Activated CD4-positive, alpha-beta T cell treated with anti-CD3 and anti-CD28 coated beads, Interleukin-2, amount 50 U/mL, for 24 hours (primary cell): ENCODE results near the gene FGD2.
"Not testable (repeated sequence)": the region's sequence is repeated elsewhere in the genome, so short reads cannot be mapped to it uniquely, and the experiment has no call there.

Experiments
- DNase-seq, 2 donors: peaks; one replicate each; pipeline ENCODE4 v3.0.0-alpha.2; 2020; ENCODE audit warnings: low read depth in 1 of 2, low spot score in 1 of 2

Gene FGD2

DNA sequence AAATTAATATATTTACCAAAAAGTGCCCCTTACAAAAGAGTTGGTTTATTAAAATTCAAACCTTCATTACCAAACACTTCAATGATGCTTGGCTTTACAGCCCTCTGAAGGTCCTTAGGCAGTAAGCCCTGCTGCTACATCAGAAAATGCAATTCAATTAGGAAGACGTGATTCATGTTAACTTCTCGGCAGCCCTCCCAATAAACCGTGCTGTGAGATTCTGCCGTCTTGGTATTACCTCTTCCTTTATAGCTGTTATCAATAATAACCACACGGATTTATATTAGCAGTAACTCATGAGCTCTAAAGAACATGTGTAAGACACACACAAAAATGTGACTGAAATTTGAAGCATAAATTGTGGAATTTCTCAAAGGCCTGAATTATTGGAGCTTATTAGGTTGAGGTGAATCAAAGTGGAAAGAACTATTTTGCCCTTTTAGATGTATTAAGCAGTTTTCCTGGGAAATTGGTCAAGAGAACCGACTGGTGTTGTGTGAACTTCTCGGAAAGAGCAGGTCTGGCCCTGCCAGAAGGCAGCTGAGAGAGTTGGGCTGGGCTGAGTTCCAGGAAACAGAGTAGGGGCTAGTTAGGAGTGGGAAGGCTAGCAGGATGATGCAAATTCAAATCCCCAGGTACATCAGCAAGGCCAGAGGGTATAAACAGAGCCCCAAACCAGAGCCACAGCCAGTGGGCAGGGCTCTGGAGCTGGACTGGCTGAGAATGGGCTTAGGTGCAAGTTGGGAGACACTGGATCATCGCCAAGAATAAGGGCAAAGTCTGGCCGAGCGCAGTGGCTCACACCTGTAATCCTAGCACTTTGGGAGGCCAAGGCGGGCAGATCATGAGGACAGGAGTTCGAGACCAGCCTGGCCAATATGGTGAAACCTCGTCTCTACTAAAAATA lies 33.1 kb downstream of the FGD2 start:
- no peak for DNase-seq

DNA sequence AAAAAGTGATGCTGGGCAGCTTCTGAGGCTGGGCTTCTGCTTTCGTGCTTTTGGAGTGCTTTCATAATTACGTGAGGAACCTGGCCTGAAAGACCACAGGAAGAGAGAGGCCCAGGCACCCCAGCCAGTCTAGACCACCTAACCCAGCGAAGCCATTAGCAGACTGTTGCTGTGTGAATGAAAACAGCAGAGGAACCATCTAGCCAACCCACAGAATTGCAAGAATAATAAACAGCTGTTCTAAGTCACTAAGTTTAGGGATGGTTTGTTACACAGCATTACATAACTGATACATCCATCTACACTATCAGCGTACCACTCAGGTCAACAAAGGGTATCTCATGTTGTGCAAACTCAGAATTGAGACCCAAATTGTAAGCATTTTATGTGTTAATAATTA lies 34.5 kb downstream of the FGD2 start:
- no peak for DNase-seq

DNA sequence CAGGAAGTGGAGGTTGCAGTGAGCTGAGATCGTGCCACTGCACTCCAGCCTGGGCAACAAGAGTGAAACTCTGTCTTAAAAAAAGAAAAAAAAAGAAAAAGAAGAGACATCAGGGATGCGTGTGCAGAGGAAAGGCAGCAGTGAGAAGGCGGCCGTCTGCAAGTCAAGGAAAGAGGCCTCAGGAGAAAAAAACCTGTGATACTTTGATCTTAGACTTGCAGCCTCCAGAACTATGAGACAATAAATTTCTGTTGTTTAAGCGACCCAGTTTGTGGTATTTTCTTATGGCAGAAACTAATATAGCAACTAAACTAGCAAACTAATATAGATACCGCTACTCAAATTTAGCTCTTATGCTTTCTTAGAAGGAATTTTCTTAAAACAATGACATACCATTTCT lies 36.1 kb downstream of the FGD2 start:
- no peak for DNase-seq

DNA sequence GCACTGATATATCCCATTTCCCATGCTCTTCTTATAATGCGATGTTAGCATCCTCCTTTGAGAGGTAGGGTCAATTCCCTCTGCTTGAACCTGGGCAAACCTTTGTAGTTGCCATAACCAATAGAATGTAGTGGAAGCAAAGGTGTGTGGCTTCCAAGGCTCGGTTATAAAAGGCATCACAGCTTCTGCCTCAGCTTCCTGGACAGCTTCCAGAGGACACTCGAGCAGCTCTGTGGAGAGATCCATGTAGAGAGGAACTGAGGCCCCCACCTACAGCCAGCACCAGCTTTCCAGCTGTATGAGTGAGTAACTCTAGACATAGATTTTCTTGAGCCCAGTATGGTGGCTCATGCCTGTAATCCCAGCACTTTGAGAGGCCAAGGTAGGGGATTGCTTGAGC lies 36.7 kb downstream of the FGD2 start:
- DNase-seq: no peak

DNA sequence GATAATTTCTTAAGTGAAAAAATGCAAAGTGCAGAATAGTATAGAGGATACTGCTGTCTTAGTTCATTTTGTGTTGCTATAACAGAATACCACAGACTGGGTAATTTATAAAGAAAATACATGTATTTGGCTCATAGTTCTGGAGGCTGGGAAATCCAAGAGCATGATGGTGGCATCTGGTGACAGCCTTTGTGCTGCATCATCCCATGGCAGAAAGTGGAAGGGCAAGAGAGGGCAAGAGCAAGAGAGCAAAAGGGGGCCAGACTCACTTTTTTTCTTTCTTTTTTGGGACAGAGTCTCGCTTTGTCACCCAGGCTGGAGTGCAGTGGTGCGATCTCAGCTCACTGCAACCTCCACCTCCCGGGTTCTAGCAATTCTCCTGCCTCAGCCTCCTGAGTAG lies 37.6 kb downstream of the FGD2 start:
- not testable (repeated sequence) for DNase-seq

DNA sequence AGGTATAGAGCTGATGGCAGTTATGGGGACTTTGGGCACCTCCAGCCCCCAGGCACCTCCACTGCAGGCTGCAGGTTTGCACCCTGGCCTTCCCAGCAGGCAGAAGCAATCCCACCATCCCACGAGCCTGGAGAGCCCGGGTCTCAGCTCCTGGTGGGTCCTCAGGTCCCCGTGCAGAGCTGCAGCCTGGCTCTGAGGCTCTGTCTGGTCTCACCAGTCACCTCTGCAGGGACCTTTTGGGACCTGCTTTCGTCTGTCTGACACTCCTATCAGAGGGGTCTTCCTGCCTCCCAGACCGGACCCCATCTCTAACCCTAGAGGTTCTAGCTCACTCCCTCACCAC lies 41.9 kb downstream of the FGD2 start:
- no peak for DNase-seq

DNA sequence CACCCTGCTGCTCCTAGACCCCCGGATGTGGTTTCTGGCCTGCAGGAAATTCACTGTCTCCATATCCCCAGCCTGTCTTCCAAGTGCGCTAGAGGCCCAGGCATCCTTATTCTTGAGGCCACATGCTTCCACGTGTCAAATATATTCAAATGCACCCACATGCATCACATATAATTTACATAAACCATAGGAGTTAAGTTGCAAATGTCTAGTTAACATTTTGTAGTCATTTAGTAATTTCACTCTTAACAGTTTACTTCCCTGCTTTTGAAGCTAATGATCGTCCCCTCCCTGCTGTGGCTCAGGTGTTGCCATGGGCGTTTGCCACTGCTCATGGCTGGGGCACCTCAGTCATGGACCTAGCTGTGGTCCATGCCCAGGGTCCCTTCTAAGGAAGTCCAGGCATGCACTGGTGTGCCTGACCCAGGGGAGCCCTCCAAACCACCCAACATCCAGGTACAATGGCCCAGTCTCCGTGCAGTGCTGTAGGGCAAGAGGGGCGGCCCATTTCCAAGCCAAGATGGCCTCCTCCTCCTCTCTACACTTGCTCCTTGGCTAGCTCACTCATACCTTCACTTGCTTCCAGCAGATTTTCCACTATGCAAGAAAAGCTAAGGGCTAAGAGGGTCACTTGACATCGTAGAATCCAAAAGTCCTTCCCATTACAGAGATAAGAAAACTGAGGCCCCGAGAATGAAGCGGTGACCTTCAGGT lies 42.4 kb downstream of the FGD2 start:
- no peak for DNase-seq

DNA sequence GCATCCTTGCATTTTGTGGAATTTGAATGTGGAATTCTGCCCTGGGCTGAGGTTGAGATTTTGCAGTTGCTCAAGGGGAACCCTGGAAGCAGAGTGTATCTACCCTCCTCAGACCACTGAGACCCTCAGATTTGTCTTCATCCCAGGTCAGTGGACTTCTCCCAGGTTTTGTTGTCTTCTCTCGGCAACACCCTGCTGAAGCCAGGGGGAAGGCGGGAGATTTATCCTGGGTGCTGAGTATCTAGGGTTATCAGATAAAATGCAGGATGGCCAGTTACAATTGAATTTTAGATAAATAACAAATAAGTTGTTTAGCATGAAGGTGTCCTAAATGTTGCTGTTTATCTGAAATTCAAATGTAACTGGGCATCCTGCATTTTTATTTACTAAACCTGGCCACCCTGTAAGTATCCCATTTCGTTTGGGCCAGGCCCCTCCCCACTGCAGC lies 43.0 kb downstream of the FGD2 start:
- DNase-seq: no peak

DNA sequence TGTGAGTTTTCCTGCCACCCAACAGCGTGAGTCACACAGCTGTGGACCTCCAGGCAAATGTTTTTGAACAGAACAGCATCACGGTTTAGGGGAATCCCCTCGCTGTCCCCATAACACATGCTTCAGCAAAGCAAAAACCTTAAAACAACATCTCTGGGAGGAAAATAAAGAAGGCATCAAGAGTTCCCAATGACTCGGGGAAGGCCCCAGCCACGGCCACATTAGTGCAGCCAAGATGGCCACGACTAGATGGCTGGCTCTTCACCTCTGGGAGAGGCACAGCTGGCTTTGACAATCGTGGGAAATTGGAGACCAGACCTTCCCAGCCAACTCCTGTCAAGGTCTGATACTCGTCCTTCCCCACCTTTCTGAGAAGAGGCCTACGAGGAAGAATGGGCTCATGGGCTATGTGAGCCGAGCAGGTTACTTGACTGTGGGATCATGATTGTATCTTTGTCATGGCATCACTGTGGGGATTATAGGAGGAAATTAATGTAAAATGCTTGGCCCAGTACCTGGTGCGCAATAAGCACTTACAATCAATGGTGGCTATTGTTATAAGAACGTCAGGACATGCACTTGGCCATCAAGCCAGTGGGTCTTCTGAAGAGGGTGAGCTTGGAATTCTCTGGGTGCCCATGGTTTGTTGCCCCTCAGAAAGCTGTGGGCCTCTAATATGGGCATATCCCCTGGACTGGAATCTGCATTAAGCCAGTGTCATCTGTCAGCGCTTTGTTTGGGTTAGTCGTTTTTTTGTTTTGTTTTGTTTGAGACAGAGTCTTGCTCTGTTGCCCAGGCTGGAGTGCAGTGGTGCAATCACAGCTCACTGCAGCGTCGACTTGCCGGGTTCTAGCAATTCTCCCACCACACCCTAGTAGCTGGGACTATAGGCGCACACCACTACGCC lies 43.6 kb downstream of the FGD2 start:
- peak; percentile 26 to 72 for DNase-seq

DNA sequence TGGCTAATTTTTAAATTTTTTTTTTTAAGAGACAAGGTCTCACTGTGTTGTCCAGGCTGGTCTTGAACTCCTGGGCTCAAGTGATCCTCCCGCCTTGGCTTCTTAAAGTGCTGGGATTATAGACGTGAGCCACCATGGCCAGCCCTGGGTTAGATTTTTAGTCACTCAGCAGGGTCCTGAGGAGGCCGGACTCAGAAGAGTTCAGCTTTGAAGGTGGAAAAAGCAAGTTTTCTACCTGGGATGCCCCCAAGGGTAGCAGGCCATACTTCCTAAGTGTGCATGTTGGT lies 44.2 kb downstream of the FGD2 start:
- no peak for DNase-seq

DNA sequence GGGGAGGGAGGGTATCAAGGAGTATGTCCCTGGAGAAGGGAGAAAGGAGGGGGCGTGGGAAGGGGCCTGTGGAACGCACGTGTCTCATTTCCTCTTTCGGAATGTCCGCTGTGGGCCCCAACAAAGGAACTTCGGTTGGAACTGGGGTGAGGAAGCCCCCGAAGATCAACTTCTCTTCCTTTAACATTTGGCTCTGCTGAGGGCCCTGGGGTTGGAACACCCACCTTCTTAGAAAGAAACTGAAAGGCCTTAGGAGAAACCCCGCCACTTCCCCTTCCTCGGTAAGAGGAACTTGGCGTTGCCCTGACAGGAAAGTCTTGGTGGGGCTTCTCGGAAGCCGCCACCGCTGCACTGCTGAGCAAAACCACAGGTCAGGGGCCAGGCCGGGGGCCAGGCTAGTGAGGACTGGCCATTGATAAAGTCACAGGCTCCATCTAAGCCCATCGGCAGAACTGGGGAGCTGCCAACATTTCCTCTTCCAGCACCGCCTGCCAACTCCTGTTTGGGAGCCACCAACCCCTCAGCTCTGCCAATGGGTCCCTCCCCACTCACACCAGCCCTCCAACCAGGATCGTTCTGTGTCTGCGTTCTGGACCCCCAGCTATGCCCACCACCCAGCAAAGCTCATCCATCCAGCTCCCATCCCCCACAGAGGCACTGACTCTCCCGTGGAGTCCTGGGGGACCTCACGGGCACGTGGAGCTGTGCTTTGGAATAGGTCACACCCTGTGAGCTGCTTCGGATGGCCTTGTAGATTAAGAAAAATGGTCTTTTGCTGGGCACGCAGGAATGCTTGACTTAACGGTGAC lies 44.8 kb downstream of the FGD2 start:
- DNase-seq: peak; percentile 36 to 52

DNA sequence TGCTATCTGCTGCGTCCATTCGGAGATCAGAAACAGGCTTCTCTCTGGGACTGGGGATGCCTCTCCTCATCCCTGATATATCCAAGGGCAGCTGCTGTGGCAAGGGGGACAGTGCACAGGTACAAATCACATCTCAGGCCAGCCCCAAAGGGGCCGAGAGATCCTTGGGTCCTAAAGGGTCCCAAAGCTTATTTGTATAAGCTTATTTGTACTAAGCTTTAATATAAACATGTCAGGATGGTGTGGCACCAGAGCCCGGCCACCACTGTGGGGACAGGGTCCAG lies 45.3 kb downstream of the FGD2 start:
- DNase-seq: no peak

DNA sequence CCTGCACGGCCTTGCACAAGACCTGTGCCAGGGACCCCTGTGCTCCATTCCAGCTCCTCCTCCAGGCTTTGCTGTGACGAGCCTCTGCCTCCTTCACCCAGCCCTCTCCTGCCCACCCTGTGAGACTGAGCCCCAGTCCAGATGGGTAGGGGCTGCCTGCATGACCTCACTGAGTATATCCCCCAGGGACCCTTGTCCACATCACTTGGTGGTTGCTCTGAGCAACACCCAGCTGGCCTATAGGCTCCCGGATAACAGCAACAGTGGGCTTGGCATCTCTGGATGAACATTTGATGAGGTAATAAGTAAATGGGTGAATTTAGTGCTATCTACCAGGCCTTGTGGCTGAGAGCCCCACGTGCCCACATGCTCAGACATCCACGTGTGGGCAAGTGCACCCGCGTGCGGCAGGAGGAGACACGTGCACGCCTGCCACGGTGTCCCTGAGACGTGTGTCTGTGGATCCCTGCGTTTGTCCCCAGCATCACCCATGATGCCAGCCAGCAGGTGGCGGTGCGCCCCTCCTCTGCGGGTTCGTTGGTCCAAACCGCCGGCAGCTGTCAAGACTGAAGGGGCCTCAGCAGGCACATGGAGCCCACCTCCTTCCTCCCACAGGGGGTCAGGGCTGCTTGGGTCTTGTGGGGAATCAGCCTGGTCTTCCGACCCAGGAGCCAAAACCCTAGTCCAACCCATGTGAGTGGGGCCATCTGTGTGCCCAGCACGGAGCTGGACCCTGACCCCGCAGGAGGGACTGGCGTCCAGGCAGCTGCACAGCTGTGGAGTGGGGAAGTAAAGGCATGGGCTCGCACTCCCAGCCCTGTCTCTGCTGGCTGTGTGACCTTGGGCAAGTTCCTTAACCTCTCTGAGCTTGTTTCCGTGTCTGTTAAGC lies 45.9 kb downstream of the FGD2 start:
- DNase-seq: peak; percentile 74 to 76

DNA sequence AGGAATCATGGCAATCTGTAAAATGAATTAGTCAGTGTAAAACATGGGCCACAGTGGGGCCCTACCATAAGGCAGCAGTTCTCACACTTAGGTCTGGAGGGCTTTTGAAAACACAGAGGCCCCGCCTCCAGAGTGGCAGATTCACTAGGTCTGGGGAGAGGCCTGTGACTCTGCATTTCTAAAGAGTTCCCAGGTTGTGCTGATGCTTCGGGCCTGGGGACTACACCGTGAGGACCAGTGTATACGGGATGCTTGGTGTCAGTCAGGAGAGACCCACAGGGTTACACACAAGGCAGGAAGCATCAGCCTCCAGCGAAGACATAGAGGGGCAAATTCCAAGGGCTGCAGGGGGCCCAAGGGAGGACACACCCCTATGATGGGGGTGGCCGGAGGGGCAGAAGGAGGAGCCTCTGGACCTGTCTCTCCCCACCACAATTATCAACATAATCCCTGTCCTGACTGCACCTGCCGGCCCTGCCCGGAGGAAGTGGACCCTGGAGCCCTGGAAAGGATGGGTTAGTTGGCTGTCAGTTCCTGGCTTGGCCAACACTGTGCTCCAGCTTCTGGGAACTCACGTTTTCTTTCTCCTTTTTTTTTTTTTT lies 46.7 kb downstream of the FGD2 start:
- no peak for DNase-seq

DNA sequence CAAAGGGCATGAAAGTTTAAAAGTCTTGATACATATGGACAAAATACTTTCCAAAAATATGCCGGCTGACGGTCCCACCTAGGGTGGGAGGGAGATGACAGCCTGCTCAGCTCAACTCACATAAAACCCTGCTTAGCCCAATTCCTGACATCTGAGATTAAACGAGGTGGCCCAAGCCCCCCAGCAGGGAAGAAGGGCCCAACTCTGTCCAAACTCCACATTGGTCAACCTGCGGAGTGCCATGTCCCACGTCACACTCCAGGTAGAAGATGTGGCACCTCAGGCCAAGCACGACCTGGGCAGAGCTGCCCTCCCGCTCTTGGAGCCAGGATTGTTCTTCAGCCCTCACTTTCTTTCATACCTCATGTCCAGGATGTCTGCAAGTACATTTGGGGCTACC lies 48.2 kb downstream of the FGD2 start:
- no peak for DNase-seq

DNA sequence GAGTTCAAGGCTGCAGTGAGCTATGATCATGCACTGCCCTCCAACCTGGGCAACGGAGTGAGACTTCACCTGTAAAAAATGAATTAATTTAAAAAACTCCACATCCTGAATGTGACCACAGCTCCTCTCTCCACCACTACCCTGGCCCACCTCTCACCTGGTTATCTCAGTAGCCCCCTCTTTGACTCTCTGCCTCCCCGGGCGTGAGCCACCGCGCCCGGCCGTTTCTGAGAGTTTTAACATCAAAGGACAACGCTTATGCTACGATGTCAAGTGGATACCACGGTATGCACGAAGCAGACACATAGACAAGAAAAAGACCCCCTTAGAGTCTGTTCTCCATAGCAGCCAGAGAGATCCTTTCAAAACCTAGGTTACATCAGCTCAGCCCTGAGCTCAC lies 48.7 kb downstream of the FGD2 start:
- DNase-seq: no peak

DNA sequence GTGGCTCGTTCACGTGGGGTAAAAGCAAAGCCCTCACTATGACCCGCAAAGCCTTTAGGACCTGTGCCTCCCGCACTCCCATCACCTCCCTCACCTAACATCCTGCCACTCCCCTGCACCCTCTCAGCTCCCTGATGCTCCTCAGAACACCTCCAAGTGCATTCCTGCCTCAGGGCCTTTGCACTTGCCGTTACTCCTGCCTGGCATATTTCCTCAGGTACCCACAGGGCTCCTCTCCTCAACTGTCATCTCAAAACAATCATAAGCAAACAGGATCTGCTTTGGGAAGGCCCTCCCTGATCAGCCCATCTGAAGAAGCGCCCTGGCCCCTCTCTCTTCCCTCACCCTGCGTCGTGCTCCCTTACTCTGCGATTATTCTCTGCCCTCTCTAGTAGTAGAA lies 49.1 kb downstream of the FGD2 start:
- no peak for DNase-seq

DNA sequence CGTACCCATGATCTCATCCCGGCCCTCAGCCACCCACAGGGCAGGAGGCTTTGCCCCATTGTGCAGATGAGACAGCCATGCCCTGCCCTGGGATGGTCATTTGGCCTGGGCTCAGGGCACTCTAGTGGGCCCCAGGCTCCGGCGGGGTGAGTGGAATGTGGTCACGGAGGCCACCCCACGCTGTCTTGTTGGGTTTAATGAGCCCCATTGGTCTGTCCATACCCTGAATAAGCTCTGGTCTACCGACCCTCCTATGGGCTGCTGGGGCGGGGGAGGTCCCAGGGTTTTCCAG lies 50.6 kb downstream of the FGD2 start:
- no peak for DNase-seq

DNA sequence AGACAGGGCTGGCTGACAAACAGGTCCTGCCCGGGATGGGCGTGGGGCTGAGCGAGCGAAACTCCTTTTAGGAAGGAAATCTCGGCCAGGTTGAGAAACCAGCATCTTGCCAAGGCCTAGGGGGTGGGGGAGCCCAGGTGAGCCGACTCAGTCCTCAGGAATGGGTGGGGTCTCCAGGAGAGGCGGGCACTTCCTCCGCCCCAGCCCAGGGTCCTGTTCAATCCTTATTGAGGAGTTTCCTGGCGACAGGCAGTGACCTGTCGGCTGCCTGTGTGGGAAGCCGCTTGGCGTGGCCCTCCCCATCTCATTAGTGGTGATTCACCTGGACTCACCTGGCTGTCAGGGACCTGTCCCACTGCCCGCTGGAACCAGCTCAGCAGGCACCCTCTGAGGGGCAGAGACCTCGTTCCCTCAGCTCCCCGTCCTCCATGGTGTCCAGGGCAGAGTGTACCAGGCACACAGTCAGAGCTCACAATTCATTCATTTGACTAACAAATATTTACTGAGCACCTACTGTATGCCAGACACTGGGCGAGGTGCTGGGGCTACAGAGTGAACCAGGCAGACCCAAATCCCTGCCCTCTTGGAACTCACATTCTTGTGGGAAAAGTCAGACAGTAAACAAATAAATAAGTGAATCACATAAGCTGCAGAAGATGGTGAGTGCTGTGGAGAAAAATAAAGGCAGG lies 51.1 kb downstream of the FGD2 start:
- DNase-seq: no peak

DNA sequence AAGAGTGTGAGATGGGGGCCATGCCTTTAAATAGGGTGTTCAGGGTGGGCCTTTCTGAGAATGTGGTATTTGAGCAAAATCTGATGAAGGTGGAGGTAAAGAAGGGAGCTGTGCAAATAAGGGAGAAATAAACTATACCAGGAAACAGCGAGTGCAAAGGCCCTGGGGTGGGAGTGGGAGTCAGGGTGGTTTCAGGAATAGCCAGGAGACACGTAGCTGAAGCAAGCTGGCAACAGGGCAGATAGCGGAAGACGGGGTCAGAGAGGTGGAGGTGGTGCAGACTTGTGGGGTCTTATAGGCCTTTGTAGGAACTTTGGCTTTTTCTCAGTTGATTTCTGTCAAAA lies 51.6 kb downstream of the FGD2 start:
- no peak for DNase-seq
